ENCODE measurements around the gene C2orf66.

C2orf66 gene

DNA sequence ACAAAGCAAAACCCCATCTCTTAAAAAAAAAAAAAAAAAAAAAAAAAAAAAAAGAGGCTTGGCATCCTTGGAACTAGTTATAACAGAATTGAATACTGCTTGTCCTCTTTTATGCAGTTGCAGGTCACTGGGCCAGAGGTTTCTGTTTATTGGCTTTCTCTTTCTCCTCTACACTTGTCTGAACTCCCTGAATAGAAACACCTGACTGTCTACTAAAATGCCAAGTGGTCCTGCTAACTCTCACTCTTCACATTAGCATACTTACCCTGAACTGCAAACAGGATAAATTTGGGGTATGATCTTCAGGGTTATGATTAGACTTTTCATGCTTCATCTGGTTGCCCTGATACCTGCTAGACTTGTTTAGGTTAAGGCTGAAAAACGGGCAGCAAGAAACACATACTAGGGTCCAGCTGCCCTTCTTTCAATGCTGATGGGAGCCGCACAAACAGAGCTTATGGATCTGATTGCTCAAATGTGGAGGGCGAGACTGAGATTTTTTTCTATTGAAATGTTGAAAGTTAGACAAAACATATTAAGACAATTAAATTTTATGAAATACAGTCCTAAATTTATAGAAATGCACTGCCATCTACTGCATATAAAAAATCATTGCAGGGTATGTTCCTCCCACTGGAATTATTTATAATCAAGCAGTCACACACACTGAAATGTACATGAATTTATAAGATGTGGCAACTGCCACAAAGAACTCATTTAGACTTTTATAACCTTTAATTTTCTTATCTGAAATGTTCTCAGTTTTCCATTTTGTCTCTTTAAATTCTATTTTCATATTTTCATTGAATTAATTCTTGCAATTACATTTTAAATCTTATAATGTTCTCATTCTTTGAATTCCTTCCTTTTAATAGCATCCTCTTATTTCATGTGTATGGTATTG, 50.4 kb downstream of the C2orf66 start:
- no peak for DNase-seq (ENCODE audit: low spot score)
